Germinal center (tissue), 1 donor: ENCODE results near the gene SORCS3.

Experiments used
- DNase-seq: peaks from one replicate; pipeline ENCODE4 v3.0.0; 2012; ENCODE audit warnings: mixed read lengths, low spot score

The SORCS3 gene

GRCh38 chr10:105112862-105113261, 471.8 kb downstream of the SORCS3 start:
- DNase-seq: no peak

GRCh38 chr10:105113666-105114065, 472.6 kb downstream of the SORCS3 start:
- no peak for DNase-seq

- DNase-seq: no peak
These were observed 480.7 kb downstream of the SORCS3 start for GRCh38 chr10:105121743-105122142.

GRCh38 chr10:105128111-105128510, 487.0 kb downstream of the SORCS3 start:
- DNase-seq: no peak

GRCh38 chr10:105138358-105138757, 497.3 kb downstream of the SORCS3 start:
- DNase-seq: no peak

GRCh38 chr10:105139363-105139896, 498.3 kb downstream of the SORCS3 start:
- DNase-seq: no peak

GRCh38 chr10:105140600-105140999, 499.5 kb downstream of the SORCS3 start:
- DNase-seq: no peak

GRCh38 chr10:105145711-105146110, 504.6 kb downstream of the SORCS3 start:
- DNase-seq: no peak

GRCh38 chr10:105146436-105146835, 505.3 kb downstream of the SORCS3 start:
- no peak for DNase-seq

- no peak for DNase-seq
These were observed 507.4 kb downstream of the SORCS3 start for GRCh38 chr10:105148456-105148855.

GRCh38 chr10:105148921-105149320, 507.8 kb downstream of the SORCS3 start:
- DNase-seq: no peak

- DNase-seq: no peak
These were observed 508.3 kb downstream of the SORCS3 start for GRCh38 chr10:105149371-105149891.

- no peak for DNase-seq
These were observed 509.3 kb downstream of the SORCS3 start for GRCh38 chr10:105150259-105150880.

- no peak for DNase-seq
These were observed 513.6 kb downstream of the SORCS3 start for GRCh38 chr10:105154736-105155135.

- DNase-seq: no peak
These were observed 518.2 kb downstream of the SORCS3 start for GRCh38 chr10:105159268-105159667.

- no peak for DNase-seq
These were observed 520.1 kb downstream of the SORCS3 start for GRCh38 chr10:105161149-105161548.

- DNase-seq: no peak
These were observed 520.7 kb downstream of the SORCS3 start for GRCh38 chr10:105161767-105162166.

GRCh38 chr10:105170521-105170920, 529.4 kb downstream of the SORCS3 start:
- DNase-seq: no peak

- DNase-seq: no peak
These were observed 530.9 kb downstream of the SORCS3 start for GRCh38 chr10:105171945-105172344.

- DNase-seq: no peak
These were observed 540.5 kb downstream of the SORCS3 start for GRCh38 chr10:105181626-105182025.

GRCh38 chr10:105183536-105183935, 542.4 kb downstream of the SORCS3 start:
- DNase-seq: no peak

- DNase-seq: no peak
These were observed 544.1 kb downstream of the SORCS3 start for GRCh38 chr10:105185161-105185560.

- no peak for DNase-seq
These were observed 546.2 kb downstream of the SORCS3 start for GRCh38 chr10:105187243-105187642.
